Activated CD8-positive, alpha-beta T cell treated with anti-CD3 and anti-CD28 coated beads for 36 hours (primary cell): ENCODE data around the gene TMCC1. TPM values are rescaled to one million over a fixed set of nuclear protein-coding genes. Genes with fewer than 3 reads are reported as not detected.

ENCODE experiments used
- ATAC-seq: fragments of 200-7000 bp; cut with Tn5 transposase; one replicate; pipeline ENCODE4 v1.10.0; 2021; ENCODE audit warnings: mild to moderate bottlenecking, moderate library complexity
- CTCF ChIA-PET: fragments of 350-600 bp; sonication (Branson Sonifier 250); formaldehyde crosslinking; loops from one replicate; lab custom pipeline; 2021; ENCODE audit warnings: antibody characterized with exemption; lab: Charles Lee
- POLR2A ChIA-PET: fragments of 350-600 bp; sonication (Branson Sonifier 250); formaldehyde crosslinking; loops from one replicate; lab custom pipeline; 2021; ENCODE audit warnings: antibody characterized with exemption; lab: Charles Lee
- DNase-seq: peaks from one replicate; pipeline ENCODE4 v3.0.0-alpha.2; 2020
- H3K27ac Mint-ChIP-seq: one replicate; pipeline ENCODE4 v1.8.0; 2021; ENCODE audit warnings: mild to moderate bottlenecking, mixed read lengths
- H3K27me3 Mint-ChIP-seq: one replicate; pipeline ENCODE4 v1.8.0; 2021; ENCODE audit warnings: mixed read lengths
- H3K36me3 Mint-ChIP-seq: one replicate; pipeline ENCODE4 v1.8.0; 2021; ENCODE audit warnings: low read depth, mixed read lengths
- H3K4me1 Mint-ChIP-seq: one replicate; pipeline ENCODE4 v1.8.0; 2021; ENCODE audit warnings: low read depth, mixed read lengths
- H3K4me3 Mint-ChIP-seq: one replicate; pipeline ENCODE4 v1.8.0; 2021; ENCODE audit warnings: mild to moderate bottlenecking, moderate library complexity, mixed read lengths
- H3K9me3 Mint-ChIP-seq: one replicate; pipeline ENCODE4 v1.8.0; 2021; ENCODE audit warnings: mixed read lengths
- intact Hi-C: fragments of 100-400 bp; cut with micrococcal nuclease; formaldehyde crosslinking; loops from one replicate; pipeline ENCODE4 v1.10.0; 2022
- total RNA-seq, 2 experiments: library from RNA; stranded (reverse); gene quantifications; one replicate each; pipeline ENCODE4 v1.2.3, GENCODE V29; 2021
- TF ChIP-seq, protein P1 (sequence below): fragments of 200-600 bp; IDR thresholded peaks from one replicate; pipeline ENCODE4 v1.8.0; 2022; ENCODE audit warnings: antibody characterized with exemption, mild to moderate bottlenecking

The TMCC1 gene
- total RNA-seq, 2 experiments from 2014 or later = 14.1 to 18.0 TPM

DNA sequence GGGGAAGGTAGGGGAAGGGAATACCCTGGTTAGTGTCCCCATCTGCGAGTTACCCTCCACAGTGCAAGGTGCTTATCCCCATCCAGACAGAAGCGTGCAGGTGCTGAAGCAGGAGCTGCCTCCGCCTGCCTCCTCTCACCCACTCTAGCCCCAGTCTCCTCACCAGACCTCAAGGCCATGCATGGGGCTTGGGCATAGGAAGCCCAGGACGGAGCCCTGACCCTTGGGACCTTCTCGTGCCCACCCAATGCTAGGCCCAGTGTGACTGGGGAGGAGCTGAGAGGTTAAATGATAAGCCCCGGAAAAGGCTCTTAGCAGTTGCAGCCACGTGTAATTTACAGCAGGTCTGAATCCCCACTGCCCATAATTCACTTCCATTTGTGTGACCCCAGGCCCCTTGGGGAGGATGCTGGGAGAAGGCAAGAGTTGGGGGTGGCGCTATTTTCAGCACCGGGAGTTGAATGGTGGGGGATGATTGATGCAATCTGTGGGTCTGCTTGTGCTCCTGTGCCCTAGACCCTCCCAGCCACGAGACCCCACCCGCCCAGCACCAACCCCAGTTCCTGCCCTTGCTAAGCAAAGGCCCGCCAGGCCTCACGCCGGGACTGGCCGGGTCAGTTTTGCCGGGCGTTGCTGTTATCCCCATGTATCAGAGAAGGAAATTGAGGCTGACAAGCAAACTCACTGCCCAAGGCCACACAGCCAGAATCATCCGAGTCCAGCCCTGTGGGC lies 272.5 kb downstream of the TMCC1 start:
- CTCF ChIA-PET = no interaction called here
- Mint-ChIP-seq H3K4me1 (peaks cover 8% of the 10 kb centered on the region), H3K4me3 (no peak overlapping the region), H3K36me3 (no peaks in the 10 kb centered on the region), H3K27ac (no peak overlapping the region), H3K9me3 (no peaks in the 10 kb centered on the region), H3K27me3 (no peaks in the 10 kb centered on the region)
- TF ChIP-seq, protein P1, sequence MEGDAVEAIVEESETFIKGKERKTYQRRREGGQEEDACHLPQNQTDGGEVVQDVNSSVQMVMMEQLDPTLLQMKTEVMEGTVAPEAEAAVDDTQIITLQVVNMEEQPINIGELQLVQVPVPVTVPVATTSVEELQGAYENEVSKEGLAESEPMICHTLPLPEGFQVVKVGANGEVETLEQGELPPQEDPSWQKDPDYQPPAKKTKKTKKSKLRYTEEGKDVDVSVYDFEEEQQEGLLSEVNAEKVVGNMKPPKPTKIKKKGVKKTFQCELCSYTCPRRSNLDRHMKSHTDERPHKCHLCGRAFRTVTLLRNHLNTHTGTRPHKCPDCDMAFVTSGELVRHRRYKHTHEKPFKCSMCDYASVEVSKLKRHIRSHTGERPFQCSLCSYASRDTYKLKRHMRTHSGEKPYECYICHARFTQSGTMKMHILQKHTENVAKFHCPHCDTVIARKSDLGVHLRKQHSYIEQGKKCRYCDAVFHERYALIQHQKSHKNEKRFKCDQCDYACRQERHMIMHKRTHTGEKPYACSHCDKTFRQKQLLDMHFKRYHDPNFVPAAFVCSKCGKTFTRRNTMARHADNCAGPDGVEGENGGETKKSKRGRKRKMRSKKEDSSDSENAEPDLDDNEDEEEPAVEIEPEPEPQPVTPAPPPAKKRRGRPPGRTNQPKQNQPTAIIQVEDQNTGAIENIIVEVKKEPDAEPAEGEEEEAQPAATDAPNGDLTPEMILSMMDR = no peak
- DNase-seq (no peak), ATAC-seq (no peak)
- POLR2A ChIA-PET = interaction anchor here (0.7 kb wide), 1 partner anchor 9 kb away, joined by 3 read pairs; no protein-coding TSS in a partner anchor
- intact Hi-C loops = no loop called here

DNA sequence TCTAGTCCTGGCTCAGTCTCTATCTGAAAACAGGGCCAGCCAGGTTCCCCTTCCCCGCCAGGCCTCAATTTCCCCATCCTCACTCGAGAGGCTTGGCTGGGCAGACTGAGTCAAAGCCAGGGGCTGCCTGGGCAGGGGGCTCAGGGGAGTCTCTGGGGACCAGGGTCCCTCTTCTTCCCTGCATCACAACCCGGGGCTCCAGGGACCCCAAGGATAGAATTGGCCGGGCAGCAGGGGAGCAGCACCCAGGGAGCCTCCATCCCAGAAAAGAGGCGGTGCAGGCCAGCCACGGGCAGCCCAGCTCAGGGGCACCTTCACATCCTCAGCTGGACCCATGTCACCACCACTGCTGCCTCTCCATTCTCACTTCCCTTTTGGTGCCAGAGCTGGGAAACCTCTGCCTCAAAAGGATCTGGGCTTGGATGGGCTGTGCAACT lies 273.8 kb downstream of the TMCC1 start:
- ChIA-PET CTCF (no interaction called here), POLR2A (no interaction called here)
- peaks cover 4% of the 10 kb centered on the region for H3K4me1 Mint-ChIP-seq
- DNase-seq (no peak), ATAC-seq (no peak)
- no peak overlapping the region for H3K4me3 Mint-ChIP-seq
- no peaks in the 10 kb centered on the region for H3K27me3 Mint-ChIP-seq
- H3K27ac Mint-ChIP-seq = no peak overlapping the region
- intact Hi-C loops = loop anchor here (10.0 kb wide), 1 partner anchor 125 kb away; no protein-coding TSS in a partner anchor
- TF ChIP-seq, protein P1 = no peak
- H3K36me3 Mint-ChIP-seq = no peaks in the 10 kb centered on the region
- H3K9me3 Mint-ChIP-seq = no peaks in the 10 kb centered on the region

DNA sequence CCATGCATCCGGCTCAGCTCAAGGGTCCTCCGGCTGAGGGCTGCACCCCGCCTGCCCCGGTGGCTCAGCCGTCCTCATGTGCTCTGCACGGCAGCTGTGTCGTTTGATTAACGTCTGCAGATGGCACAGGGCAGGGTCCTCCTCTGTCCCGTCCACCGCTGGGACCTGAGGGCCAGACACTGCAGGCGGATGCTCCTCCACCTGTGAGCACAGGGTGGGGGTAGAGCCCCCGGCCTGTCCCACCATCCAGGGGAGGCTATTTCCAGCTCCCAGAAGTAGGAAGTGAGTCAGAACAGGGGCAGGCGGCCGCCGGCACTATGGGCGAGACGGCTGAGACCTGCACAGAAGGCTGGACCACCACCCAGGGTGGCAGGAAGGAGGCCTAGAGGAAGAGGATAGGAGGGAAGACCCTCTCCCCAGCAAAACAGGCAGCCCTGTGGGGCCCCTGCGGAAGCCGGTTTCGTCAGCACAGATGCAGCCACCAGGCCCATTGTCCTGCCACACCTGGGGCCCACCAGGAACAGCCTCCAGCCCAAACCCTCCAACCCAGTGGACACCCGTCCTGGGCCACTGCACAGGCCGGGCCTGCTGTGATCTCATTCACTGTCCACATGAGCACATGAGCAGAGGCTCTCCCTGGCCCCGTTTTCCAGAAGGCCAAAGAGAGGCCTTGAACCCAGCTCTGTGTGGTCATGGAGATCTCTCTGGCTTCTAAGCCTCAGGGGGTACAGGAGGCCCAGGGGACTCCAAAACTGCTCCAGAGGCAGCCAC lies 274.4 kb downstream of the TMCC1 start:
- Mint-ChIP-seq H3K27ac (no peak overlapping the region), H3K27me3 (no peaks in the 10 kb centered on the region), H3K4me1 (peaks cover 4% of the 10 kb centered on the region), H3K4me3 (no peak overlapping the region), H3K36me3 (no peaks in the 10 kb centered on the region), H3K9me3 (no peaks in the 10 kb centered on the region)
- CTCF ChIA-PET = no interaction called here
- intact Hi-C loops = loop anchor here (10.0 kb wide), 1 partner anchor 124 kb away; no protein-coding TSS in a partner anchor
- TF ChIP-seq, protein P1 = no peak
- ATAC-seq (no peak), DNase-seq (no peak)
- POLR2A ChIA-PET = no interaction called here

DNA sequence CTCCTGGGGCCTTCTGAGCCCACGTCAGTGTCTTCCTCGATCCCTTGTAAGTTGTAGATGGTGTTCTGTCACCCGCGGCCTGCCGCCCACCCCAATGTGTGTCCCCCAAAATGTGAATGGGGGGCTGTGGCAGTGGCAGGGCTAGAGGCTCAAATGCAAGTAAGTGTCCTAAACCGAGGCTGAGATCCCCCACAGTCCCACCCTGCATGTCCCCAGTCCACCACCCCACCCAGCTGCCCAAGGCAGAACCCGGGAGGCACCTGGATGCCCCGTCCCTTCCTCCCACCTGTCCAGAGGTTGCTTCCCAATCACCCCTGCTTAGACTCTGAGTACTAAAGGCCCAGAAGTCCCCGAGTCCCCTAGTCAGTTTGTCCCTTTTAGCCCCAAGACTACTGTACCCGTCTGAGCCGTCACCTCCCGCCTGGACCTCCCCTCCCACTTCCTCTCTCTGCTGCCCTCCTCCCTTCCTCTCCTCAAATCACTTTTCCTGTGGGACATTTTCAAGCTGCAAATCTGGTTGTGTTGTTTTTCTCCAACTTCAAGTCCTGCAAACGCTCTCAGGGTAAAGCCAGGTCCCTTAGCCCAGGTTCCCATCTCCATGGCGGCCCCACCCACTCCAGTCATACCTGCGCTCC lies 275.2 kb downstream of the TMCC1 start:
- ChIA-PET CTCF (no interaction called here), POLR2A (no interaction called here)
- DNase-seq (no peak), ATAC-seq (peak; percentile 10)
- intact Hi-C loops = loop anchor here (10.0 kb wide), 1 partner anchor 124 kb away; no protein-coding TSS in a partner anchor
- Mint-ChIP-seq H3K9me3 (no peaks in the 10 kb centered on the region), H3K4me3 (no peak overlapping the region), H3K36me3 (no peaks in the 10 kb centered on the region), H3K27me3 (no peaks in the 10 kb centered on the region), H3K27ac (no peak overlapping the region), H3K4me1 (peaks cover 4% of the 10 kb centered on the region)
- TF ChIP-seq, protein P1 = no peak
